GM06990 (cell line): ENCODE data around the gene UFD1.

Experiments used
- DNase-seq: peaks from one replicate; pipeline ENCODE4 v3.0.0-alpha.2; 2011; ENCODE audit not compliant: insufficient read length; ENCODE audit errors: extremely low read depth
- H3K27me3 ChIP-seq: replicated peaks from 2 replicates; pipeline ENCODE4 v1.6.0; 2011; ENCODE audit warnings: low read length; ENCODE audit not compliant: control insufficient read depth, insufficient read depth
- H3K36me3 ChIP-seq: 2 replicates; pipeline ENCODE4 v1.5.1; 2011; ENCODE audit warnings: low read length; ENCODE audit not compliant: control insufficient read depth, insufficient read depth
- H3K4me3 ChIP-seq: replicated peaks from 2 replicates; pipeline ENCODE4 v1.5.1; 2011; ENCODE audit warnings: low read depth, mild to moderate bottlenecking, control low read depth, low read length
- TF ChIP-seq, protein P1 (sequence below): IDR thresholded peaks from 2 replicates; pipeline ENCODE4 v1.5.1; 2011; ENCODE audit warnings: low read length, control low read depth, mild to moderate bottlenecking, inconsistent platforms; ENCODE audit not compliant: insufficient read depth, poor library complexity, severe bottlenecking

Gene UFD1

DNA sequence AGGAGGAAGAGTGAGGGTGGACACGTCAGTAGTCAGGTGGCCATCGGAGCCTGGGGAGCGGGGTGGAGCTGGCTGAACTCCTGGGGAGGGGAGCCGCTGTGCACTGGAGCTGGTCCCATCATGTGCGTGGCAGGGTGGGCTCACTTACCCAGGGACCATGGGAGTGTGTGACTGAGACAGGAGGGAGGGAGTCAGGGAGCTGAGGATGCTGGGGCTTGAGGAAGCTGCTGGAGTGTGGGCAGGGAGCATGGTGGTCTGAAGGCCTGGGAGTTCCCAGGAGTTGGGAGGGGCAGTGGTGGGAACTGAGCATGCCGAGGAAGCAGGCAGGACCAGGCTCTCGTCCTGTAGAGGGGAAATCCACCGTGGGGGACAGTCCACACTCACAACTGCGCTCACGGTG lies 27.2 kb upstream of the UFD1 start:
- Histone ChIP-seq H3K27me3 (no peaks in the 10 kb centered on the region), H3K36me3 (peaks cover 6% of the 10 kb centered on the region), H3K4me3 (no peak overlapping the region)
- no peak for DNase-seq
- TF ChIP-seq, protein P1, sequence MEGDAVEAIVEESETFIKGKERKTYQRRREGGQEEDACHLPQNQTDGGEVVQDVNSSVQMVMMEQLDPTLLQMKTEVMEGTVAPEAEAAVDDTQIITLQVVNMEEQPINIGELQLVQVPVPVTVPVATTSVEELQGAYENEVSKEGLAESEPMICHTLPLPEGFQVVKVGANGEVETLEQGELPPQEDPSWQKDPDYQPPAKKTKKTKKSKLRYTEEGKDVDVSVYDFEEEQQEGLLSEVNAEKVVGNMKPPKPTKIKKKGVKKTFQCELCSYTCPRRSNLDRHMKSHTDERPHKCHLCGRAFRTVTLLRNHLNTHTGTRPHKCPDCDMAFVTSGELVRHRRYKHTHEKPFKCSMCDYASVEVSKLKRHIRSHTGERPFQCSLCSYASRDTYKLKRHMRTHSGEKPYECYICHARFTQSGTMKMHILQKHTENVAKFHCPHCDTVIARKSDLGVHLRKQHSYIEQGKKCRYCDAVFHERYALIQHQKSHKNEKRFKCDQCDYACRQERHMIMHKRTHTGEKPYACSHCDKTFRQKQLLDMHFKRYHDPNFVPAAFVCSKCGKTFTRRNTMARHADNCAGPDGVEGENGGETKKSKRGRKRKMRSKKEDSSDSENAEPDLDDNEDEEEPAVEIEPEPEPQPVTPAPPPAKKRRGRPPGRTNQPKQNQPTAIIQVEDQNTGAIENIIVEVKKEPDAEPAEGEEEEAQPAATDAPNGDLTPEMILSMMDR, result no peak

DNA sequence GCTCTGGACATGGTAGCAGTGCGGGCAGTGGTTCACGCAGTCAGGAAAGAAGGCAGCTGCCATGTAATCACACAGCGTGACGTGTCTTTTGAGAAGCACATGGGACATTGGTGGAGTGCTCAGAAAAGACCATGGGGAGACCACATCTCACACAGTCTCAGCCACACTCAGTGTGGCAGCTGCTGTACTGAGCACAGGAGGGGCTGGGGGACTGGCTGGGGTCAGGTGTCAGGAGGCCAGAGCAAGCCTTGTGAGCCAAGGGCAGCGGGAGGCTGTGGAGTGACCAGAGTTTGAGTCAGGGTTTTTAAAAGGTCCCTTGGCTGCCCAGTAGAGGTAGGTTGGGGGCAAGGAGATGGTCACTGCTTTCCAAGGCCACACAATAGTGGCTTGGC lies 26.7 kb upstream of the UFD1 start:
- no peaks in the 10 kb centered on the region for H3K27me3 ChIP-seq

DNA sequence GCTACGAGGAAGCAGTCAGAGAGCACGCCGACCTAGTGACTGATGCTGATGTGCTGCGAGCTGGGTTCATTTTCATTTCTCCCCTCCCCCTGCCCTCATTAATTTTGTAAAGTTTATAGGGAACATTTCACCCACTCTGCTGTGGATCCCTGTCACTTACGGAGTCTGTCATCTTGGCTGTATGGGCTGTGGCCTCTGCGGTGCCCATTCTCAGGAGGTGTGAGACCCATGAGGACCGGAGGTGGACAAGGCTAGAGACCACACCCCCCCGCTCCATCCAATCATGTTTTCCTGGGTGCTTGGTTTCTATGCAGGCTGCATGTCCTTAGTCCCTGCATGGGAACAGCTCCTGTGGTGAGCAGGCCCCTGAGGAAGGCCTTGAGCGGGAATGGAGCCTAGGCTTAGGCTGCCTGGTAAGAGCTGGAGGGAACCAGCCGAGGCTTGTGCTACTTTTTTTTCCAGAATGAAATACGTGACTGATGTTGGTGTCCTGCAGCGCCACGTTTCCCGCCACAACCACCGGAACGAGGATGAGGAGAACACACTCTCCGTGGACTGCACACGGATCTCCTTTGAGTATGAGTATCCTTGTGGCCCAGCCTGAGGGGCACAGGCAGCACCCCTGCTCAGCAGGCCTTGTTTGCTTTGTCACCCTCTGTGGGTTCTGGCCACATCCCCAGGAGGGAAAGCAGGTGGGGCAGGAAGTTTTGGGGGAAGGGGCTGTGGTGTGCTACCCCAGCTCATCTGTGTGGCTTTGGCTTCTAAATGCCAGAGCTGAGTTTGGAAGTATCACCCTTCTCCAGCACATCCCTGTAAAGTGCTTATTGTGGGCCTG lies 26.1 kb upstream of the UFD1 start:
- no peak for DNase-seq
- H3K4me3 ChIP-seq, result no peak overlapping the region
- H3K36me3 ChIP-seq, result peaks cover 6% of the 10 kb centered on the region
- TF ChIP-seq, protein P1, result no peak
- H3K27me3 ChIP-seq, result no peaks in the 10 kb centered on the region

More for the DNA sequence above, 26.7 kb upstream of the UFD1 start:
- no peak for DNase-seq
- TF ChIP-seq, protein P1, result no peak
- Histone ChIP-seq H3K36me3 (peaks cover 6% of the 10 kb centered on the region), H3K4me3 (no peak overlapping the region)

DNA sequence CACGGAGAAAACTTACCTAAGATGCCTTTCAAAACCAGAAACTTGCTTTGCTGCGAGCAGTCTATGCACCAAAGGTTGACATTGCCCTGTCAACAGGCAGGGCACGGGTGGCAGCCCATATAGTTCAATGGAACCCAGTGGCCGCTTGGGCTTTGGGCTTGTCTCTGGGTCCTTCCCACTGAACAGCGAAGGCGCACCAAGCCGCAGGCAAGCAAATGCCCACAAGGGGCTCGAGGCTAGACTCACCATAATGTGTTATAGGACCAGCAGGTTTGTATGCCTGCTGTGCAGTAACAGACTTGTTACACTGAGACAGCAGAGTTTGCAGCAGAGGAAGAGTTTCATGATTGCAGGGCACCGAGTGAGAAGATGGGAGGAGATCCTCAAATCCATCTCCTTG lies 24.9 kb upstream of the UFD1 start:
- H3K27me3 ChIP-seq, result no peaks in the 10 kb centered on the region
- no peak for DNase-seq
- TF ChIP-seq, protein P1, result no peak
- no peak overlapping the region for H3K4me3 ChIP-seq
- H3K36me3 ChIP-seq, result peaks cover 10% of the 10 kb centered on the region

DNA sequence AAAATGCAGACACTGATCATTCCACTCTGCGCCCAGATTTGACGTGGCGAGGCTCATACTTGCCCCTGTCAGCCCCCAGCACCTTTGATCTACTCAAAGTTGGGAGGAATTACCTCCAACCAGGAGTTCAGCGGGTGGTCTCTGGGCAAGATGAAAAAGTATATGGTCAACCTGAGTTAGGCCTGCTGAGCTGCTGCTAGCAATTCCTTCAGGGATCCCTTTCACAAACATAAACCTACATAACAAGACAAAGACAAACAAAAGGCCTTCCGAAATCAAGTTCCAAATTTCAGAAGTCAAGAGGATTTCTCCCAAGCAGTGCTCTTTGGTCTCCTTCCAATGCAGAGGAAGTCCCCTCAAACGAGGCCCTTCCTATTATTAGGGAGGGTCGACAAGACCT lies 24.4 kb upstream of the UFD1 start:
- Histone ChIP-seq H3K36me3 (peaks cover 11% of the 10 kb centered on the region), H3K4me3 (no peak overlapping the region), H3K27me3 (no peaks in the 10 kb centered on the region)
- TF ChIP-seq, protein P1, result no peak
- DNase-seq, result no peak

DNA sequence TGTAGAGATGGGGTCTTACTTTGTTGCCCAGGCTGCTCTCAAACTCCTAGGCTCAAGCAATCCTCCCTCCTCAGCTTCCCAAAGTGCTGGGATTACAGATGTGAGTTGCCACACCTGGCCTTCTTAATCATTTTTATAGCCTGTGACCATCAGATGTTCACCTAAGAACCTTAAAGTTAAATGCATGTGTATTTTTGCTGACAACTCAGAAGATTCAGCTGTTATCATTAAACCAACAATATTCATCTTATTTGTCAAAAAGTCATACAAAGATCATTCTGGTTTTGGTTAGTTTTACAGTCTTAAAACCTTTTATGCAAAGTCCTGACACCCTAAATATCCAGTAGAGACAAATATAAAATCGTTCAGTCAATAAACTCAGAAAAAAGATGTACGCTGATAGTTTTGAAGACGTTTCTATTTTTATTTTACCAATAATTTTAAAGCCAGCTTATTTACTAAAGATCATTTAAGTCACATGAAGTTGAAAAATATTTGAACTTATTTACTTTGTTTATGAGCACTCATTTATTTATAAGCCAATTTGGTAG lies 23.0 kb upstream of the UFD1 start:
- Histone ChIP-seq H3K27me3 (no peaks in the 10 kb centered on the region), H3K36me3 (peaks cover 11% of the 10 kb centered on the region)

More for the DNA sequence above, 23.0 kb upstream of the UFD1 start:
- H3K4me3 ChIP-seq, result no peak overlapping the region
- no peak for DNase-seq
- TF ChIP-seq, protein P1, result no peak
